ENCODE measurements around the gene FOXM1. TPM values are rescaled to one million over a fixed set of nuclear protein-coding genes. Genes with fewer than 3 reads are reported as not detected.

Gene FOXM1, protein sequence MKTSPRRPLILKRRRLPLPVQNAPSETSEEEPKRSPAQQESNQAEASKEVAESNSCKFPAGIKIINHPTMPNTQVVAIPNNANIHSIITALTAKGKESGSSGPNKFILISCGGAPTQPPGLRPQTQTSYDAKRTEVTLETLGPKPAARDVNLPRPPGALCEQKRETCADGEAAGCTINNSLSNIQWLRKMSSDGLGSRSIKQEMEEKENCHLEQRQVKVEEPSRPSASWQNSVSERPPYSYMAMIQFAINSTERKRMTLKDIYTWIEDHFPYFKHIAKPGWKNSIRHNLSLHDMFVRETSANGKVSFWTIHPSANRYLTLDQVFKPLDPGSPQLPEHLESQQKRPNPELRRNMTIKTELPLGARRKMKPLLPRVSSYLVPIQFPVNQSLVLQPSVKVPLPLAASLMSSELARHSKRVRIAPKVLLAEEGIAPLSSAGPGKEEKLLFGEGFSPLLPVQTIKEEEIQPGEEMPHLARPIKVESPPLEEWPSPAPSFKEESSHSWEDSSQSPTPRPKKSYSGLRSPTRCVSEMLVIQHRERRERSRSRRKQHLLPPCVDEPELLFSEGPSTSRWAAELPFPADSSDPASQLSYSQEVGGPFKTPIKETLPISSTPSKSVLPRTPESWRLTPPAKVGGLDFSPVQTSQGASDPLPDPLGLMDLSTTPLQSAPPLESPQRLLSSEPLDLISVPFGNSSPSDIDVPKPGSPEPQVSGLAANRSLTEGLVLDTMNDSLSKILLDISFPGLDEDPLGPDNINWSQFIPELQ
- polyA plus RNA-seq (ENCODE audit: insufficient read length in 3 of 3): 10 to 100 TPM; 26.6 to 37.2 (median 35.1) TPM
- long read RNA-seq, donor 1, partial matches to known transcripts: 9 of 11 reads
- long read RNA-seq, donor 1, other reads (novel, unspliced or antisense): 0 of 11 reads
- long read RNA-seq, donor 2, partial matches to known transcripts: 0 of 1 reads
- long read RNA-seq, donor 2, other reads (novel, unspliced or antisense): 0 of 1 reads
- long read RNA-seq, donor 3, partial matches to known transcripts: 7 of 8 reads
- long read RNA-seq, donor 3, other reads (novel, unspliced or antisense): 0 of 8 reads
- long read RNA-seq, donor 4, partial matches to known transcripts: 0 of 1 reads
- long read RNA-seq, donor 4, other reads (novel, unspliced or antisense): 0 of 1 reads
- long read RNA-seq, donor 5: 0 reads
- long read RNA-seq, donor 6, partial matches to known transcripts: 6 of 8 reads
- long read RNA-seq, donor 6, other reads (novel, unspliced or antisense): 0 of 8 reads
- long read RNA-seq, donor 7, partial matches to known transcripts: 0 of 1 reads
- long read RNA-seq, donor 7, other reads (novel, unspliced or antisense): 0 of 1 reads
- long read RNA-seq, donor 8, partial matches to known transcripts: 8 of 11 reads
- long read RNA-seq, donor 8, other reads (novel, unspliced or antisense): 0 of 11 reads
- long read RNA-seq, donor 9: 0 reads
- long read RNA-seq, donor 10, partial matches to known transcripts: 0 of 3 reads
- long read RNA-seq, donor 10, other reads (novel, unspliced or antisense): 0 of 3 reads
- long read RNA-seq, donor 11, partial matches to known transcripts: 0 of 2 reads
- long read RNA-seq, donor 11, other reads (novel, unspliced or antisense): 0 of 2 reads
- long read RNA-seq, donor 12: 0 reads
- long read RNA-seq, donor 13: 0 reads
- long read RNA-seq, donor 14, partial matches to known transcripts: 10 of 12 reads
- long read RNA-seq, donor 14, other reads (novel, unspliced or antisense): 0 of 12 reads
- long read RNA-seq, donor 15, partial matches to known transcripts: 0 of 2 reads
- long read RNA-seq, donor 15, other reads (novel, unspliced or antisense): 0 of 2 reads
- long read RNA-seq, donor 16, partial matches to known transcripts: 0 of 5 reads
- long read RNA-seq, donor 16, other reads (novel, unspliced or antisense): 0 of 5 reads

DNA sequence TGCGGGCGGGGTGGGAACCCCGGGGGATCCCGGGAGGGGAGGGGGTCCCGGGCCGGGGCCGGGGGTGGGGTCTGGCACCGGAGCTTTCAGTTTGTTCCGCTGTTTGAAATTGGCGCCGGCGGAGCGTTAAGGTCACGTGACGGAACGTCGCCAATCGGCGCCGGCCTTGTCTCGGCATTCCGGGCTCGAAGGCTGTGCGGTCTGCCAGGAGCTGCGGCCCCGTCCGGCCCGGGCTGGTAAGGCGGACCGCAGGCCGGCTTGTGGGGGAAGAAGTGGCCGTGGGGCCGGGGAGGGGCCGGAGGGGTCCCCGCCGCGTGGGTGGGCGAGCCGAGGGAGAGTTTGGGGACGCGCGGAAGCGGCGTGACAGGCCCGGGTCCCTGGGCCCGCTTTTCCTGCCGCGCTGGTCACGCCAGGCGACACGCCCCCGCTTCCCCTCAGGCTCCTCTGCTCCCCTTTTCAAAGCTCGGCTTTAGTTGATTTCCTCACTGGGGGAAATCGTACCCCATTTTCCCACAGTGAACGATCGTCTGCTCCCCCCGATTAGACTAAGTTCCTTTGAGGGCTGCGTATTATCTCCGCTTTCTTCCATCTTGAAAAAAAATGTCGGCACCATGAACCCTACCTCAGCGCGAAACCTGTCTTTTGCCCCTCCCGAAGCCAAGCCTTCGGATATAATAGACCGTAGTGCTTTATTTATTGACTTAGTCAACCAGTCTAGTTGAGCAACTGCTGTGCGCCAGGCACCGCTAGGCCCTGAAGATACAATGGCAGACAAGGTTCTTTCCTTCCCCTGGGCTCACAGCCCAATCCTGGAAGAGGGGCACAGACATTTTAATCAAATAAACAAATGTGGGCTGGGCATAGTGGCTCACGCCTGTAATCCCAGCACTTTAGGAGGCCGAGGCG lies at the start of gene FOXM1, which contains the start of gene RHNO1:
Gene FOXM1 (minus strand): TSS at position 128 of the 906 bp plus-strand sequence. CDS start 2,696 bp downstream, outside the sequence.
Gene RHNO1 (plus strand): TSS at position 177 of the 906 bp plus-strand sequence. CDS start 8,144 bp downstream, outside the sequence.
- peak in 8 of 11 donors; percentile 75 to 88 (median 87) for DNase-seq (ENCODE audit: extremely low read depth in 1 of 11, low read depth in 9 of 11, low spot score in 4 of 11)

DNA sequence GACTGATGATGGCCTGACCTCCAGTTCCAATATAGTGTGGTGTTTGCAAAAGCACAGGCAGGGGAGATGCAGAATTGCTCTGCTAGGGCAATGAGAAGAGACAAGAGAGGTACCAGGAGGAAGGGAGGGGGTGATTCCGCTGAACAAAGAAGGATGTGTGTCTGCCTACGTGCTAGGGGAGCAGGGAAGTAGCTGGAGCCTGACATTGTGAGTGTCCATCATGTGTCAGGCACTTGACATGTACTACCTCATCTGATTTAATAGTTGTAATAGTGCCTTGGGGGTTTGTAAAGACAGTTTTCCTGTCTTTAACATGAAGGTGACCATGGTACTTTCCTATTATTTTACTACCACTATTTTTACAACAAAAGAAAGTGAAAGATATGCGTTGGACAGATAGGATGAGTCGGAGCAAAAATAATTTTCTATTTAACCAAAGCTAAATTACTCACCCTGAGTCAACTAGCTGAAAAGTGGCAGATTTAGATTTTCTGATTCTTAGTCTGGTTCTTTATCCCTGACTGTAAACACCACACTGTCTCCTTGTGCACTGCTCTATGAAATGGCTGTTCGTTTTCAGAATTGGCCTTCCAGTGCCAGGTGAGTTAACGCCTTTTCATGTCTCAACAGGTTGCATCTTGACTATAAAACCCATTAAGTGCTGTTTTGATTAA lies 48.5 kb upstream of the FOXM1 start:
- DNase-seq (ENCODE audit: extremely low read depth in 1 of 11, low read depth in 9 of 11, low spot score in 4 of 11): no peak

DNA sequence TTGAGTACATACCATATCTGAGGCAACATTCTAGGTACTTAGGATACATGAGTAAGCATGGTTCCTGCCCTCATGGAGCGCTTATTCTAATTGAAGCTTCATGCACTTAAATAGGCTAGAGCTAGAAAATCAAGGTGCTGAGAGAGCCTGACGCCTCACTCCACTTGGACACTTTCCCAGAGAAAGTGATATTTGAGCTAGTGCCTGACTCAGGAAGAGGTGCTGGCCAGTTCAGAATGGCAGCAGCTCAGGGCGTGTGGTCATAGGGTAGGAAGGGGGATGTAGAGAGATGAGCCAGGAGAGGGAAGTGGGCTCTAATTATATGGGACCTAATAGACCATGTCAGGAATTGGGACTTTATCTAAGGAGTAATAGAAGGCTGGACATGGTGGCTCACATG lies 47.0 kb upstream of the FOXM1 start:
- no peak for DNase-seq (ENCODE audit: extremely low read depth in 1 of 11, low read depth in 9 of 11, low spot score in 4 of 11)

DNA sequence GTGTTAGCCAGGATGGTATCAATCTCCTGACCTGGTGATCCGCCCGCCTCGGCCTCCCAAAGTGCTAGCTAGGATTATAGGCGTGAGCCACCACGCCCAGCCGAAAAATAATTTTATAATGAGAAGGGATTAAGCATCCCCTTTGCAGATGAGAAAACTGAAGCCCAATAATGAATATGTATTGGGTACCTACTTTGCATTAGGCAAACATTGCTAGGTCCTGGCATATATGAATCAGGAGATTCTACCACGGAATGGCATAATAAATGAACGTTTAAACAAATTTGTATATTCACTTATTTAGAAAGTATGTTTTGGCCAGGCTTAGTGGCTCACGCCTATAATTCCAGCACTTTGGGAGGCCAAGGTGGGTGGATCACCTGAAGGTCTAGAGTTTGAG lies 46.1 kb upstream of the FOXM1 start:
- no peak for DNase-seq (ENCODE audit: extremely low read depth in 1 of 11, low read depth in 9 of 11, low spot score in 4 of 11)

DNA sequence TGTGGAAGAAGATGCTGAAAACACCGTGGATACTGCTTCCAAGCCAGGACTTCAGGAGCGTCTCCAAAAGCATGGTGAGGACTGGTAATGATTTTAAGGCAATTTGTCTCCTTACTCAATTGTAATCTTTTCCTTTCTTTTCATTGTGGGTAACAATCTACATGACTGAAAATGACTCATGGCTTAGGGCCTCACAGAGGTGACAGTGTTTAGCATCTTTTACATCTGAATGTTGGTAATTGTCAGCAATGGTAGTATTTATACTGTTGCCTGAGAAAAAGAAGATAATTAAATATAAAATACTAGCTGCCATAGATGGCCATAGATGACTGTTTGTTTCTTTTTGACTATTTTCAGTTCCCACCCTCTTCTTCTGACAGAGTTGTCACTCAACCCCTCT lies 45.4 kb upstream of the FOXM1 start:
- DNase-seq (ENCODE audit: extremely low read depth in 1 of 11, low read depth in 9 of 11, low spot score in 4 of 11): no peak

DNA sequence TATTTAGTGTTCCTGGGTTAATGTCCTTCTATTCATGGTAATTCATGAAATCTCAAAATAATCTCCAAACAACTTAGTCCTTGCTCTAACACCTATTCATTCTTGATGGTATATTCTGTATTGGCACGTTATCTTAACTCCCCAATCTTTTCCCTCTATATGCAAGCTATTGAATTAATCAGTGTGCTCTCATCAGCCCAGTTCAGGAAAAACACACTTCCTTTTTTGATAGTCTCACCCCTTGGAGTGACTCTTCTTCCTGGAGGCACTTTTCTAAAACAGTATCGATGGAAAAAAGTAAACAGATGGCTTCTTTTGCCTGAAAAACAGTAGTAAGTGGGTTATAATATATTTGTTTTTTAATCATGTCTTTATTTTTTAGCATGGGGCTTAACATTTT lies 42.3 kb upstream of the FOXM1 start:
- DNase-seq (ENCODE audit: extremely low read depth in 1 of 11, low read depth in 9 of 11, low spot score in 4 of 11): no peak

DNA sequence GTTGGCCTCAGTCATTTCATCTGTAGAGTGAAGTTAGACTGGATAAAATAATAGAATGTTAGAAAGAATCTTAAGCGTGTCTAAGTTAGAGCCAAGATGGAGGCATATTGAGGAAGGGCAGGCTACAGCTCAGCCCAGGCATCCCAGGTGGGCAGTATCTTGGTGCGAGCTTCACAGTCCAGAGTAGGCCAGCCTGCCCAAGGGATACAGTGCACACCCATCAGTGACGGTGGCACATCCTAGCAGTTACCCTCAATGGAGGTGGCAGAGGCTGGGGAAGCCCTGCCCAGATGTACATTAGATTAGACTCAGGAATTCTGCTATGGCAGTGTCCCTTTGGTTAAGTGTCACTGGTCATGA lies 35.2 kb upstream of the FOXM1 start:
- DNase-seq (ENCODE audit: extremely low read depth in 1 of 11, low read depth in 9 of 11, low spot score in 4 of 11): no peak

DNA sequence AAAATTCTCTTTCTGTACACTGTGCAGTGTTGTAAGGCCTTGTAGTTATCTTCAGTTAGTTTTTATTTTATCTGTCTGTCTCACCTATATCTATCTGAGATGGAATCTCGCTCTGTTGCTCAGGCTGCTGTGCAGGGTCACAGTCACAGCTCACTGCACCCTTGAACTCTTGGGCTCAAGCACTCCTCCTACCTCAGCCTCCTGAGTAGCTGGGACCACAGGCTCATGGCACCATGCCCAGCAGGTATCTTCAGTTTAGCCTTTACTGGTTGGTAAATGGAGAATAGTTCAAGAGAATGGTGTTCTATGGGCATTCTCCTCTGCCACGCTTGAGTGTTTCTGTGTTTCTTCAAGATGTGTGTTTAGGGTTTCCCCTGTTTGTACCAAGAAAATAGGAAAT lies 27.3 kb upstream of the FOXM1 start:
- DNase-seq (ENCODE audit: extremely low read depth in 1 of 11, low read depth in 9 of 11, low spot score in 4 of 11): no peak

DNA sequence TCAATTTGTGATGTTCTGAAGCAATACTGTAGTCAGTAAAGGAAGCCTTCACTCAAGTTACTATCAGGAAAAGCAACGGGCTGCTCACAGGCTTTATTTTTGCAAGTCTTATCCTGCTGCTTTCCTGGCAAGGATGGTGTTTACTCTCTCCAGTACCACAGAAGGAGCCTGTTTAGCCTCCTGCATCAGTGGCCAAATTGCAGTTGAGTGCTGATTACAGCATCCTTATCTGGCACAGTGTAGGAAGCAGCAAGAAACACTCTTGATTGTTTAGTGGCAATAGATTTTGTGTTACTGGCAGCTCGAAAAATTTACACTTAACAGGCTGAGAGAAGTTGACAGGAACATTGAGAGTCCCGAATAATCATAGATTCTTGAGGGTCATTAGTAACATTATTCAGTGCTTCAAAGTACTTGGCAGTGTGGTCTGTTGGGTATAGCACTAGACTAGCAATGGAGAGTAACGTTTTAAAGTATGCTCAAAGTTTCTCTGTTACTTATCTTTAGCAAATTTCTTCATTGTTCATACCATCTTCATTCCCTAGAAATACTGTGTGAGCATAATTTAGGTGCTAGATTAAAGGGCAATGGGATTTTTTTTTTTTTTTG lies 25.4 kb upstream of the FOXM1 start:
- no peak for DNase-seq (ENCODE audit: extremely low read depth in 1 of 11, low read depth in 9 of 11, low spot score in 4 of 11)

DNA sequence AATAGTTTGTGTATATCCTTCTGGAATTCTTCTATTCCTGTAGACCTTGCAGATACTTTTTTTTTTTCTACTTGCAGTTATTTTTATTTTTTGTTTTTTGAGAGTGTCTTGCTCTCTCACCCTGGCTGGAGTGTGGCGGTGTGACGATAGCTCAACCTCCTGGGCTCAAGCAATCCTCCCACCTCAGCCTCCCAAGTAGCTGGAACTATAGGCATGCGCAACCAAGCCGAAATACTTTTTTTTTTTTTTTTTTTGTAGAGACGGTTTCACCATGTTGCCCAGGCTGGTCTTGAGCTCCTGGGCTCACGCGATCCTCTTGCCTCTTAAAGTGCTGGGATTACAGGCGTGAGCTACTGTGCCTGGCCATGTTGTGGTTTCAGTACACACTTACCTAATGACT lies 23.7 kb upstream of the FOXM1 start:
- DNase-seq (ENCODE audit: extremely low read depth in 1 of 11, low read depth in 9 of 11, low spot score in 4 of 11): no peak

DNA sequence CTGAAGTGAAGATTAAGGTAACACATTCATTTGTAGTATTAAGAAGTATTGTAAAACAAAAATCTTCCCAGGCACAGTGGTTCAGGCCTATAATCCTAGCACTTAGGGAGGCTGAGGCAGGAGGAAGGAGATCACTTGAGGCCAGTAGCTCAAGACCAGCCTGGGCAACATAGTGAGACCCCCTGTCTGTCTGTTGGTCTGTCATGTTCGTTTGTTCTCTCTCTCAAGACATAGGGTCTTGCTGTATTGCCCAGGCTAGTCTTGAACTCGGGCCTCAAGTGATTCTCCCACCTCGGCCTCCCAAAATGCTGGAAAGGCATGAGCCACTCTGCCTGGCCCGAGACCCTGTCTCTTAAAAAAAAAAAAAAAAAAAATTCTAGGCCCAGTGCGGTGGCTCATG lies 20.4 kb upstream of the FOXM1 start:
- DNase-seq (ENCODE audit: extremely low read depth in 1 of 11, low read depth in 9 of 11, low spot score in 4 of 11): no peak

DNA sequence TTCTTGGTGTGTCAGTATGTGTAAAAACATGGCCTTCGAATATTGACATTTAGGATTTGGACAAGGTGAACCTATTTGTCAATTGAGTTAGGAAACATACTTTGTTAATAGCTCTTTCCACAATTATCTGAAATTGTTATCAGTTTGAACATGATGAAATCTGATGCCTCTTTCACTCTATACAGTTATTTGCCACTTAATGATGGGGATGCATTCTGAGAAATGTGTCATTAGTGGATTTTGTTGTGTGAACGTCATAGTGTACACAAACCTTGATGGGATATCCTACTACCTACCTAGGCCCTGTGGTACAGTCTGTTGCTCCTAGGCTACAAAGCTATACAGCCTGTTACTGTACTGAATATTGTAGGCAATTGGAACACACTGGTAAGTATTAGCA lies 18.5 kb upstream of the FOXM1 start:
- DNase-seq (ENCODE audit: extremely low read depth in 1 of 11, low read depth in 9 of 11, low spot score in 4 of 11): no peak

DNA sequence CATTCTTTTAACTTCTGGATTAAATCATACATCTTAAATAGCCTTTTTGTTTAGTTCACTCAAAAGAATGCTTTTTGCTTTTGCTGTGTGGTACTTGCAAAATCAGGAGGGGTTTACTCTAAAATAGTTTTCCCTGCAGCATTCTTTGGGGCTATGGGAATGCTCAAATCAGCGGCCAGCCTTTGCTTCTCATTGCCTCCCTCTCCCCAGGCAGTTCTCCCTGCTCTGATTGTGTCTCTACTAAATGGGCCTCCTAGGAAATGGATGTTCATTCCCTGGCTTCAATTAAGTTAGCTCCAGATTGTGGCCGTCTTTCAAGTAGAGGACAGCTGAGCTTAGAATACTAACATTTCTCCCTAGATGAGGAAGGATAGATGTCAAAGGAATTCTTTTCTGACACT lies 18.1 kb upstream of the FOXM1 start:
- DNase-seq (ENCODE audit: extremely low read depth in 1 of 11, low read depth in 9 of 11, low spot score in 4 of 11): no peak

DNA sequence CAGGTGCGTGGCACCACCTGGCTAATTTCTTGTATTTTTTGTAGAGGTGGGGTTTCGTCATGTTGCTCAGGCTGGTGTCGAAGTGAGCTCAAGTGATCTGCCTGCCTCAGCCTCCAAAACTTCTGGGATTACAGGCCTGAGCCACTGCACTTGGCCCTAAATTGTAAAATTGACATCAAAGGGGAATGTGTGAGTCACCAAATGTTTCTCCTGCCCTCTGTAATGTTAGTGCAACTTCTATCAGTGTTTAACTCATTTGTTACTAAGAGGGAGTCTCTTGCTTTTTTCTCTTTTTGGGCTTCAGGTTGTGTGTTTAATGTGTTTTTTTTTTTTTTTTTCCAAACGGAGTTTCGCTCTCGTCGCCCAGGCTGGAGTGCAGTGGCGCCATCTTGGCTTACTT lies 16.0 kb upstream of the FOXM1 start:
- DNase-seq (ENCODE audit: extremely low read depth in 1 of 11, low read depth in 9 of 11, low spot score in 4 of 11): no peak

DNA sequence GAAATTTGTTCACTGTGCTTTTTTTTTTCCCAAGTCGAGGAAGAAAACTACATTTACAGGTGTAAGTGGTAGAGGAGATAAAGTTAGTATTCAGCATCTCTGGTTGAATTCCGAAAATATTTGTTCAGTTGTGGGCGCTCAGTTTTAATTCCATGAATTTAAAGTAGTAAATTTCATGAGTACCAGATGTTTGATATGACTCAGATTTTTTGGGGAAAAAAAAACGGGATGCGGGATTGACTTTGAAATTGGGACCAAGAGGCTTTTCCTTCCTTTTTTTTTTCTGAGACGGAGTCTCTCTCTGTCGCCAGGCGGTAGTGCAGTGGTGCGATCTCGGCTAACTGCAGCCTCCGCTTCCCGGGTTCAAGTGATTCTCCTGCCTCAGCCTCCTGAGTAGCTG lies 15.3 kb upstream of the FOXM1 start:
- DNase-seq (ENCODE audit: extremely low read depth in 1 of 11, low read depth in 9 of 11, low spot score in 4 of 11): no peak
